GM12878 (cell line): ENCODE results near the gene SPCS1. TPM values are rescaled to one million over a fixed set of nuclear protein-coding genes. Genes with fewer than 3 reads are reported as not detected.
A peak's percentile ranks its signal among the peaks of the same experiment; 100 is the strongest.

ENCODE experiments used
- ATAC-seq: fragments of 200-7000 bp; cut with Tn5 transposase; 3 replicates; pipeline ENCODE4 v1.9.1; 2020; ENCODE audit warnings: mild to moderate bottlenecking, moderate library complexity
- BruUV-seq: library from RNA; stranded (reverse); fragments of 400-500 nt; replicated peaks from 2 replicates; lab custom pipeline; 2021; lab: Mats Ljungman, UMichigan
- CTCF ChIA-PET: fragments of 300-600 bp; sonication (Branson Sonifier 250); formaldehyde crosslinking; extraction: SDS; loops from one replicate; lab custom pipeline; 2021; ENCODE audit warnings: inconsistent platforms; lab: Yijun Ruan, JAX
- POLR2A ChIA-PET: fragments of 350-600 bp; formaldehyde crosslinking; extraction: SDS; loops from one replicate; lab custom pipeline; 2021; ENCODE audit warnings: inconsistent platforms; lab: Charles Lee
- RAD21 ChIA-PET: fragments of 300-600 bp; sonication (Branson Sonifier 250); formaldehyde crosslinking; loops from one replicate; lab custom pipeline; 2023; ENCODE audit warnings: antibody characterized with exemption; ENCODE audit not compliant: unreplicated experiment; lab: Charles Lee
- SMC1A ChIA-PET: fragments of 300-600 bp; sonication (Branson Sonifier 250); formaldehyde crosslinking; loops from one replicate; lab custom pipeline; 2023; ENCODE audit not compliant: unreplicated experiment, uncharacterized antibody; lab: Charles Lee
- DNase-seq: peaks from one replicate; pipeline ENCODE4 v3.0.0-alpha.2; 2011; ENCODE audit warnings: low read depth, low spot score
- FAIRE-seq: peaks from 3 replicates; lab custom pipeline; 2011; peaks lifted over from hg19 to GRCh38; lab: Jason Lieb, UNC
- H2AFZ ChIP-seq: 2 replicates; pipeline ENCODE4 v1.6.0; 2011; ENCODE audit warnings: low read depth, low read length, control low read depth; ENCODE audit not compliant: control insufficient read depth
- H3K27ac ChIP-seq: 2 replicates; pipeline ENCODE4 v1.5.1; 2011; ENCODE audit warnings: control low read depth; ENCODE audit not compliant: control insufficient read depth, insufficient read depth
- H3K27me3 ChIP-seq, 2 experiments: replicated peaks in 1 of 2; 2 replicates each; pipeline versions ENCODE4 v1.6.0 to v1.6.1; 2011; ENCODE audit warnings: low read length in 1 of 2; ENCODE audit not compliant: control insufficient read depth in 2 of 2, insufficient read depth in 2 of 2
- H3K36me3 ChIP-seq, 2 experiments: 2 replicates each; pipeline ENCODE4 v1.5.1; 2011; ENCODE audit warnings: low read length in 1 of 2; ENCODE audit not compliant: control insufficient read depth in 2 of 2, insufficient read depth in 2 of 2
- H3K4me1 ChIP-seq: 2 replicates; pipeline ENCODE4 v1.6.1; 2011; ENCODE audit warnings: mild to moderate bottlenecking, low read length, moderate library complexity, mixed read lengths; ENCODE audit not compliant: control insufficient read depth, insufficient read depth
- H3K4me2 ChIP-seq: 2 replicates; pipeline ENCODE4 v1.6.0; 2011; ENCODE audit warnings: control low read depth; ENCODE audit not compliant: control insufficient read depth, insufficient read depth
- H3K4me3 ChIP-seq: fragments of 200-600 bp; sonication (generic); 2 replicates; pipeline ENCODE4 v1.5.1; 2016
- H3K79me2 ChIP-seq: 2 replicates; pipeline ENCODE4 v1.6.0; 2011; ENCODE audit warnings: low read length; ENCODE audit not compliant: control insufficient read depth, insufficient read depth
- H3K9ac ChIP-seq: 2 replicates; pipeline ENCODE4 v1.8.0; 2011; ENCODE audit warnings: low read length, control low read depth, mixed read lengths; ENCODE audit not compliant: control insufficient read depth, insufficient read depth
- H3K9me3 ChIP-seq: replicated peaks from 3 replicates; pipeline ENCODE4 v1.5.1; 2011; ENCODE audit warnings: mild to moderate bottlenecking, low read length; ENCODE audit not compliant: control insufficient read depth, insufficient read depth
- H4K20me1 ChIP-seq: 2 replicates; pipeline ENCODE4 v1.6.0; 2011; ENCODE audit not compliant: control insufficient read depth, insufficient read depth
- BACH1 ChIP-seq: fragments of 450-650 bp; IDR thresholded peaks from 2 replicates; pipeline ENCODE4 v1.6.1; 2017; ENCODE audit warnings: mild to moderate bottlenecking, borderline replicate concordance
- CBFB ChIP-seq: IDR thresholded peaks from 2 replicates; pipeline ENCODE4 v1.6.1; 2016; ENCODE audit warnings: antibody characterized with exemption, low read depth
- CBX5 ChIP-seq: sonication (generic); IDR thresholded peaks from 2 replicates; pipeline ENCODE4 v1.6.1; 2016; ENCODE audit warnings: low read depth, moderate library complexity, mild to moderate bottlenecking, inconsistent platforms
- CHD1 ChIP-seq: IDR thresholded peaks from 2 replicates; pipeline ENCODE4 v1.6.1; 2012; ENCODE audit warnings: low read depth, low read length, improper control_type of control experiment
- EP300 ChIP-seq, 2 experiments: fragments of 150-350 bp in 1 of 2; IDR thresholded peaks; 2 replicates each; pipeline ENCODE4 v1.6.1; 2011 to 2012; ENCODE audit warnings: low read depth in 2 of 2, low read length in 2 of 2, borderline replicate concordance in 1 of 2, improper control_type of control experiment in 1 of 2, inconsistent platforms in 1 of 2; ENCODE audit not compliant: control insufficient read depth in 1 of 2
- LARP7 ChIP-seq: fragments of 450-650 bp; IDR thresholded peaks from 2 replicates; pipeline ENCODE4 v1.6.1; 2017; ENCODE audit warnings: mild to moderate bottlenecking
- MTA3 ChIP-seq: IDR thresholded peaks from 2 replicates; pipeline ENCODE4 v1.6.1; 2012; ENCODE audit warnings: low read length, inconsistent platforms, borderline replicate concordance
- NFXL1 ChIP-seq: fragments of 450-650 bp; IDR thresholded peaks from 2 replicates; pipeline ENCODE4 v1.6.1; 2017; ENCODE audit warnings: antibody characterized with exemption, mild to moderate bottlenecking, borderline replicate concordance
- POLR2A ChIP-seq: IDR thresholded peaks from 2 replicates; pipeline ENCODE4 v1.6.1; 2011; ENCODE audit warnings: low read depth, mild to moderate bottlenecking, low read length
- RAD21 ChIP-seq: IDR thresholded peaks from 2 replicates; pipeline ENCODE4 v1.6.1; 2011; ENCODE audit warnings: mild to moderate bottlenecking, low read depth, low read length, moderate library complexity; ENCODE audit not compliant: insufficient read depth
- SREBF1 ChIP-seq: IDR thresholded peaks from 2 replicates; pipeline ENCODE4 v1.6.1; 2012; ENCODE audit warnings: mild to moderate bottlenecking, low read length
- SUZ12 ChIP-seq: fragments of 200-600 bp; sonication (generic); IDR thresholded peaks from one replicate; pipeline ENCODE4 v1.6.1; 2018; ENCODE audit warnings: antibody characterized with exemption, mild to moderate bottlenecking; ENCODE audit not compliant: unreplicated experiment
- TCF3 ChIP-seq: IDR thresholded peaks from 2 replicates; pipeline ENCODE4 v1.6.1; 2012; ENCODE audit warnings: low read depth, mild to moderate bottlenecking, low read length, borderline replicate concordance; ENCODE audit not compliant: insufficient read depth
- ZBTB40 ChIP-seq: fragments of 450-650 bp; IDR thresholded peaks from 2 replicates; pipeline ENCODE4 v1.6.1; 2016; ENCODE audit warnings: mild to moderate bottlenecking, moderate library complexity, borderline replicate concordance
- WGBS: methylation state at CpG from one replicate; pipeline ENCODE4 v1.1.6; 2016; ENCODE audit warnings: low lambda C conversion rate; ENCODE audit not compliant: insufficient replicate concordance, insufficient coverage; ENCODE audit errors: missing lambda C conversion rate; 5-methylcytosine and 5-hydroxymethylcytosine counted together
- in situ Hi-C: fragments of 300-500 bp; cut with MboI; formaldehyde crosslinking; loops from 9 replicates; pipeline ENCODE4 v1.14.3; 2018; ENCODE audit warnings: mixed read lengths
- intact Hi-C: fragments of 100-400 bp; cut with micrococcal nuclease; formaldehyde crosslinking; loops from one replicate; pipeline ENCODE4 v1.14.2; 2022; ENCODE audit not compliant: unreplicated experiment
- polyA plus RNA-seq, 11 experiments: library from polyadenylated mRNA; depleted of rRNA in 4 of 11; unstranded in 6 of 11; stranded (reverse) in 5 of 11; fragments of >200 nt; fragmentation: Nextera tagmentation in 4 of 11; fragmentation: Illumina TruSeq in 1 of 11; extraction: Ambion mirVana in 4 of 11; extraction: Trizol in 1 of 11; gene quantifications; 1 replicate in 1 of 11; 2 replicates in 10 of 11; pipeline versions ENCODE4 v1.2.1 to v1.2.3, GENCODE V29; 2011 to 2016; ENCODE audit warnings: inconsistent platforms in 2 of 11, missing spikeins in 2 of 11, low read depth in 1 of 11
- total RNA-seq, 4 experiments: library from RNA; depleted of rRNA in 3 of 4; stranded (reverse); fragments of >200 nt in 3 of 4; fragmentation: Illumina TruSeq in 1 of 4; extraction: Trizol in 1 of 4; gene quantifications; 2 replicates each; pipeline versions ENCODE4 v1.2.1 to v1.2.3, GENCODE V29; 2013 to 2021
- TF ChIP-seq, protein P1 (sequence below): IDR thresholded peaks from 2 replicates; pipeline ENCODE4 v1.6.1; 2011; ENCODE audit warnings: borderline replicate concordance, low read depth, mild to moderate bottlenecking, moderate library complexity, low read length; ENCODE audit not compliant: insufficient read depth, poor library complexity, severe bottlenecking

The SPCS1 gene
- total and polyA plus RNA-seq, 10 of the 15 experiments (the other 5 are each of a cell fraction or from before 2014, with no cell fraction given), result 107 to 994 (median 233) TPM

DNA sequence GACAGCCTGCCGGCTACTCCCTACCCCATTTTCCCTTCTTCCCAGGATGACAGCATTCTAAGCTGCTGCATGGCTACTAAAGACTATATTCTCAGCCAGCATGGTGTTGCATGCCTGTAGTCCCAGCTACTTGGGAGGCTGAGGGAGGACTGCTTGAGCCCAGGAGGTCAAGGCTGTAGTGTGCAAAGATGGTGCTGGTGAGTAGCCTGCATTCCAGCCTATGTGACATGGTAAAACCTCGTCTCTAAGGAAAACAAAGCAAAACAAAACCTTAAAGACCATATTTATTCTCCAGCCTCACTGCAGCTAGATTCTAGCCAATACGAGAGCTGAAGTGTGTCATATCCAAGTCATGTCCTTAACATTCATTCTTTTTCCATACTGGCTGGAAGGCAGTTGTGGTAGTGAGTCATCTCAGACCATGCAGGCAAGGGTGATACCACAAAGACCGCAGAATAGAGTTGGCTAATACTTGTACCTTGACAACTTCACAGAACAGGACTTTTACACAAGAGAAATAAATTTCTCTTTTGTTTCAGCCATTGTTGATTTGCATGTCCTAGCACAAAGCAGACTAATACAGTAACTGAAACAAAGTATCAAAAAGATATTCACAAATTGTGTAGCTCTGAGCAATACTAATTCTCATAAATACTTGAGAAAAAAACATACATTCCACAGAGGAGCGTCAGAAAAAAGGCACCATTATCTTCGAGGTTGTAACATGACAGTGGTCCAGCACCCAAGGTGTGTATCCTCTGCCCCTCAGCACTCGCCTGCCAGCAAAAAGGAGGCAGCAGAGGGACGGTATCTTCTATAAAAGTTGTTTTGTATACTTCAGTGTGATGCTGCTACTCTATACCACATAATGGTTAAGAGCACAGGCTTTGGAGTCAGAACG lies 35.0 kb upstream of the SPCS1 start:
- peak; percentile 65 for FAIRE-seq
- ChIA-PET CTCF (interaction anchor here (1.2 to 2.2 kb wide), 2 partner anchors 10 to 12 kb away, joined by 3 to 9 read pairs; no protein-coding TSS in a partner anchor), SMC1A (interaction anchor here (0.5 to 1.8 kb wide), 10 partner anchors 9 to 224 kb away, joined by 3 to 4 read pairs (median 4); no protein-coding TSS in a partner anchor), RAD21 (interaction anchor here (0.5 to 1.3 kb wide), 3 partner anchors 14 to 223 kb away, joined by 3 to 4 read pairs (median 3); partner anchors contain the start of gene SPCS1), POLR2A (interaction anchor here (0.7 to 1.4 kb wide), 5 partner anchors 11 to 133 kb away, joined by 3 to 6 read pairs (median 3); partner anchors contain the start of gene PBRM1)
- peak; percentile 77 for DNase-seq
- Histone ChIP-seq H3K4me2 (peak overlapping the region; percentile 79), H3K27me3 (no peaks in the 10 kb centered on the region), H2AFZ (no peak overlapping the region), H4K20me1 (no peaks in the 10 kb centered on the region), H3K79me2 (peaks cover 9% of the 10 kb centered on the region), H3K4me1 (peaks cover 31% of the 10 kb centered on the region), H3K4me3 (peak overlapping the region; percentile 3; the same call in 1 of the 2 replicates), H3K36me3 (peaks cover 2 to 14% of the 10 kb centered on the region in 2 experiments), H3K9ac (peak overlapping the region; percentile 46; the same call in 1 of the 2 replicates), H3K27ac (peak overlapping the region; percentile 80), H3K9me3 (no peaks in the 10 kb centered on the region; the same call in 2 of the 3 replicates)
- intact Hi-C loops, result loop anchor here (1.0 kb wide), 1 partner anchor 14 kb away; the partner anchor contains the start of gene PBRM1
- BruUV-seq, result no TSS peak
- in situ Hi-C loops, result no loop called here
- 14% methylated on average over 9 of the region's 9 CpGs for WGBS
- peak; percentile 91 for ATAC-seq
- TF ChIP-seq ZBTB40, result no peak
- TF ChIP-seq EP300 (IDR thresholded peaks at IDR 0.05; ENCODE audit: borderline replicate concordance in 1 of 2, control insufficient read depth in 1 of 2, low read depth in 2 of 2, low read length in 2 of 2), result peak; percentile 80 to 86; a peak in 3 of 4 replicates
- peak; percentile 93 for TF ChIP-seq CBFB
- no peak for TF ChIP-seq SREBF1
- no peak for TF ChIP-seq RAD21
- 0 out of 2 replicates have a peak, but pooled peaks have one; percentile 80 for TF ChIP-seq MTA3
- TF ChIP-seq, protein P1, sequence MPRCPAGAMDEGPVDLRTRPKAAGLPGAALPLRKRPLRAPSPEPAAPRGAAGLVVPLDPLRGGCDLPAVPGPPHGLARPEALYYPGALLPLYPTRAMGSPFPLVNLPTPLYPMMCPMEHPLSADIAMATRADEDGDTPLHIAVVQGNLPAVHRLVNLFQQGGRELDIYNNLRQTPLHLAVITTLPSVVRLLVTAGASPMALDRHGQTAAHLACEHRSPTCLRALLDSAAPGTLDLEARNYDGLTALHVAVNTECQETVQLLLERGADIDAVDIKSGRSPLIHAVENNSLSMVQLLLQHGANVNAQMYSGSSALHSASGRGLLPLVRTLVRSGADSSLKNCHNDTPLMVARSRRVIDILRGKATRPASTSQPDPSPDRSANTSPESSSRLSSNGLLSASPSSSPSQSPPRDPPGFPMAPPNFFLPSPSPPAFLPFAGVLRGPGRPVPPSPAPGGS, result no peak
- TF ChIP-seq SUZ12, result no peak
- no peak for TF ChIP-seq CHD1
- no peak for TF ChIP-seq POLR2A
- TF ChIP-seq TCF3, result no peak
- TF ChIP-seq CBX5, result no peak
- TF ChIP-seq LARP7, result no peak
- no peak for TF ChIP-seq BACH1
- no peak for TF ChIP-seq NFXL1
